GM18519 (cell line): ENCODE data around the gene COPE.

Experiments used
- ATAC-seq: cut with Tn5 transposase; IDR thresholded peaks from one replicate; pipeline ENCODE4 v1.9.1; 2021; ENCODE audit warnings: mild to moderate bottlenecking, moderate library complexity; ENCODE audit not compliant: unreplicated experiment, low FRiP score

Gene COPE

GRCh38 chr19:18869781-18870530 lies 49.2 kb downstream of the COPE start:
- no peak for ATAC-seq

DNA sequence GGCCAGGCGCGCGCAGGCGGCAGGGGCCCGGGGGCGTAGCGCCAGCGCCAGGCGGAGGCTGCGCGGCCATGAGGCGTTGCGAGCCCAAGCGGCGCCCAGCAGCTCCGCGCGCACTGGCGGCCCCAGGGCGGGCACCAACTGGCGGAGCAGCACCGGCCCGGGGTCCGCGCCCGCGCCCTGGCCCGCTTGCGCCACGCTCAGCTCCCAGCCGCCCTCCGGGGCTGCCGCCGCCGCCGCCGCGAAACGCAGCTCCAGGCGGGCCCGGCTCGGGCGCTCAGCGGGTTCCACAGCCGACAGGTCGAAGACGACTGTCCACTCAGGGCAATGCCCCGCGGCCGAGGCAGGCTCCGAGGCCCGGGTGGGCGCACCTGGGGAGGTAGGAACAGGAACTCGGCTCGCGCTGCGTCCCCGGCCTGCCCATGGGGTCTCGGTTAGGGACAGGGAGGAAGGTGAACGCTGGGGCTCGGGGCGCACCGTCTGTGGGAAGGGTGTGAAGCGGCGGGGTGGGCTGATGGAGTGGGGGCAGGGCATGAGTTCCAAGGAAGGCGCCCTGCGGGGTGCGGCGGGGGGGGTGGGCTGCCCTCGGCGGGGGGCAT lies 50.1 kb downstream of the COPE start:
- no peak for ATAC-seq

DNA sequence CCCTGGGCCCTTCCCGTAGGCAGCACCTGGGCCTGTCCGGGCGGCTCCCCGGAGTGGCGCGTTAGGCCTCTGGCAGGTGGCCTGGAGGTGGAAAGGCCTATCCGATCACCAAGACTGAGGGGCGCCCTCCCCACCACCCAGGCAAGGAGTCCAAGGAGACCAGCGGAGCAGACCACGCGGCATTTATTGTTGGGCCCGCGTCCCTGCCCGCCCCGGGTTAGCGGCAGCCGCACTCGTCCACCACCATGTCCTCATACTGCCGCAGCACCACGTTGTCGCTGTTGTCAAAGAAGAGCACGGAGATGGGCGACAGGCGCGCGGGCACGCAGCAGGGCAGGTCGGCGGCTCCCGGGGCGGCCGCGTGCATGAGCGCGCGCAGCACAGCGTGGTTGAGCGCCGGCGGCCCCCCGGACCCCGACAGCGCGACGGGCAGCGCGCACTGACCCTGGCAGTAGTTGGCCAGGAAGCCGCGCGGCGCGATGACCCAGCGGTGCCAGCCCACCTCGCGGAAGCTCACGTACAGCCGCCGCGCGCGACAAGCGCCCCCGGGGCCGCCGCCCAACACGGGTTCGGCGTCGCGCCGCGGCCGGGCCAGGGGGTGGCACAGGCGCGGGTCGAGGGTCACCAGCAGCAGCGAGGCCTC lies 50.7 kb downstream of the COPE start:
- ATAC-seq = no peak

DNA sequence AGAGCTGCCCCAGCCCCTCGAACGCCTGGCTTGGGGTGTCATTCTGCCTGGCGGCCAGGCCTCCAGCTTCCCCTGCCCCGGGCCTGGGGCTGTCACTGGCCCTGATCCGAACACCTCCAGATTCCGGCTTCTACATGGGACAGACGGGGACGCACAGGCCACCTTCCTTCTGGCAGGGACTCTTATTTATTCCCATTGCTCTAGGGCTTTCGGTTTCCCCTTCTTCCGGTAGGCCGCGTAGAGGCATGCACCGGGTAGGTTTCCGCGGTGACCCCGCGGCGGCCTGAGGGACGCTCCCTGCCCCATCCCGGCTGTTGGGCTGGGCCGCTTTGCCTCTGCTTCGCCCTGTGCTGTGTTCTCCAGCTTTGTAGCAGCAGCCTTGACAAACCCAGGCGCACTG lies 51.4 kb downstream of the COPE start:
- ATAC-seq = no peak

- ATAC-seq = no peak
These were observed 52.0 kb downstream of the COPE start for GRCh38 chr19:18867199-18867598.

DNA sequence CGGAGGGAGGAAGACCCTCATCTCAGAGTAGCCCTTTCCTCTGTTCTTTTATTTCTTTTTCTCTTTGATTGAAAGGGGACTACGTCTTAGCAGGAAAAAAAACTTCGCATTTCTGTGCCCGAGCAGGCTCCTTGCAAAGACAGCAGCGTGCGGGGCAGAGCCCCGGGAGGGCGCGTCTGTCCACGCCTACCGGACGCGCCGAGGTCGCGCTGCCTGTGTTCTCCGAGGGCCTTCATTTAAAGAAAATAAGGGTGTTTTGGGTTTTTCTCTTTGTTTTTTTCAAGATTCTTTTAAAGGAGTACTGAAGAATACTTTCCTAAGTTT lies 52.4 kb downstream of the COPE start:
- ATAC-seq = no peak

DNA sequence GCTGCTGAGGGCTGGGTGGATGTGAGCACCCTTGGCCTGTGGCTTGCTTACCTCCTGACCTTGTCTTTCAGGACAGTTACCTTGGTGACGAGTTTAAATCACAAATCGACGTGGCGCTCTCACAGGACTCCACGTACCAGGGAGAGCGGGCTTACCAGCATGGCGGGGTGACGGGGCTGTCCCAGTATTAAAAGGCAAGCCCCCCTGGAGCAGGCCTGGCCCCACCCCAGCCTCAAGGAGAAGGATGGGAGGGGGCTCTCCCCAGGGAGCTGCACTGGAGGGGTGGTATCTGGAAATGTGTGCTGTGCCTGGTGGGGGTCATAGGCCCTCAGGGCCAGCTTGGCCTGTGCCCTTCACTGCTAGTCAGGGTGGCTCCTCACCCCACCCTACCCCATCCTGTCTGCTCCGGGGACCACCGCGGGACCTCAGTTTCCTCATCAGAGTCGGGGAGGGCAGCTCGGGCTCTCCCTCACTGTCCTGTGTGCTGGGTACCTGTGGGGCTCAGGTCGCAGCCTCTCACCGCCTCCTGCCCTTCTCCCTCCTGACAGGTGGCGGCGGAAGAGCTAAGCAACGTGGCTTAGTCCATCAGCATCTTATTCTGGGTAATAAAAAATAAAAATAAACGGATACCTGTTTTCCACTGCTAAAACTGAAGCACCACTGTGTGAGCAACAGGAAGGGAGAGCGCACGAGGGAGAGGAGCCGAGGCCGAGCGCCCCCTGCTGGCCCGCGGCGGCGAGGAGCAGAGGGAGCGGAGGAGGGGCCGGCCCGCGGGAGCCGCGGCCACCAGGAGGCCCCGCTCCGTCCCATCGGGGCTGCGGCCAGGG lies 53.0 kb downstream of the COPE start:
- ATAC-seq = no peak

GRCh38 chr19:18865106-18865972 lies 53.8 kb downstream of the COPE start:
- ATAC-seq = no peak

- no peak for ATAC-seq
These were observed 55.3 kb downstream of the COPE start for GRCh38 chr19:18863843-18864362.

DNA sequence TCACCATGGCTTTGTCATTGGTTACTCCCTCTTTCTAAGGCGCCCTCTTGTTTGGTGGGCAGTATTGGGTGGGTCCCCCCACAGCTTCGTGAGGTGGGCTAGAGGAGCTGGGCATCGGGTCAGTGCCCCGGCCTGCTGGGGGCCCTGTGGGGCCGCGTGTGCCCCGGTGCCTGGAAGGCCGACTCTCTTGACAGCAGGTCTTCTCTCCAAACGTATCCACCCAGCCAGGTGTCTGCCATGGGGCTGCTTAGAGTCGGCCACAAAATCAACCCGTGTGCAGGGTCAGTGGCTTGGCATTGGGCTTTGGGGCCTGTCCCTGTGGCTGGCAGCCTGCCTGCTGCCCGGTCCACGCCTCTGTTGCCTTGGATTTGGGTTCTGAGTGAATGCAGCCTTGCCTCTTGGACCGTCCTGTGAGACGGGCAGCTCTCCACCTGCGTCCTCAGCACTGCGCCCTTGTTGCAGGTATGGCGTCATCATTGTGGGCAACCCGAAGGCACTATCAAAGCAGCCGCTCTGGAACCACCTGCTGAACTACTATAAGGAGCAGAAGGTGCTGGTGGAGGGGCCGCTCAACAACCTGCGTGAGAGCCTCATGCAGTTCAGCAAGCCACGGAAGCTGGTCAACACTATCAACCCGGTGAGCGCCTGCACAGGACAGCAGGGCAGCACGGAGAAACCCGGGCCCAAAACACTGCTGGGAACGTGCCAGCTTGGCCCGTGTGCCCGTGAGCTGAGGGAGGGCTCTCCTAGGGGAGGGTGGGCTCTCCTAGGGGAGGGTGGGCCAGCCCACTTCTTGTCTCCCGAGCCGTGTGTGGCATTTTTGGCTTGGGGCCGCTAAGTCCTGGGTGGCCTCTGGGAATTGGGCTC lies 56.0 kb downstream of the COPE start:
- no peak for ATAC-seq

DNA sequence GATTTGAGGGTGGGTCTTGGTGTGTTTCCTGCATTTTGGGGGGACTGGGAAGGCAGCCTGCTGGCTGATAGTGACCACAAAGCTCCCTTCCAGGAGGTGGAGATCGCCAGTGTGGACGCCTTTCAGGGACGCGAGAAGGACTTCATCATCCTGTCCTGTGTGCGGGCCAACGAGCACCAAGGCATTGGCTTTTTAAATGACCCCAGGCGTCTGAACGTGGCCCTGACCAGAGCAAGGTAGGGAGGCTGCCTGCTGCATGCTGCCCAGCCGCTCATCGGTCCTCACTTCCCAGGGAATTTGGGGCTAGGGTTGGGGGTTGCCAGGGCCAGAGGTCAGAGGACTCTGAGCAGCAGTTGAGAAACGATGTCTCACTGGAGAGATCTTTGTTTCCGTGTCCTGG lies 57.3 kb downstream of the COPE start:
- ATAC-seq = no peak

- no peak for ATAC-seq
These were observed 58.0 kb downstream of the COPE start for GRCh38 chr19:18861235-18861634.

DNA sequence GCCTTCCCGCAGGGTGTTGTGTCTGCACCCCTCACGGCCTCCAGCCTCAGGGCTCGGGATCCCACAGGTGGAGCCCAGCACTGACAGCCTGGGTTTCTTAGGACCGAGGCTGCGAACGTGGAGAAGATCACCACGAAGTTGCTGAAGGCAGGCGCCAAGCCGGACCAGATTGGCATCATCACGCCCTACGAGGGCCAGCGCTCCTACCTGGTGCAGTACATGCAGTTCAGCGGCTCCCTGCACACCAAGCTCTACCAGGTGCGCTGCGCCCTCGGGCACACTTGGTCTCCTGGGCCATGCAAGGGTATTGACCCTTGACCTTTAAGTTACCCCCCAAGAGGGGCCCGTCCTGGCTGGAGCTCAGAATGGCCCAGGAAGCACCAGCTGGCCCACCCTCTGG lies 58.5 kb downstream of the COPE start:
- ATAC-seq = no peak

DNA sequence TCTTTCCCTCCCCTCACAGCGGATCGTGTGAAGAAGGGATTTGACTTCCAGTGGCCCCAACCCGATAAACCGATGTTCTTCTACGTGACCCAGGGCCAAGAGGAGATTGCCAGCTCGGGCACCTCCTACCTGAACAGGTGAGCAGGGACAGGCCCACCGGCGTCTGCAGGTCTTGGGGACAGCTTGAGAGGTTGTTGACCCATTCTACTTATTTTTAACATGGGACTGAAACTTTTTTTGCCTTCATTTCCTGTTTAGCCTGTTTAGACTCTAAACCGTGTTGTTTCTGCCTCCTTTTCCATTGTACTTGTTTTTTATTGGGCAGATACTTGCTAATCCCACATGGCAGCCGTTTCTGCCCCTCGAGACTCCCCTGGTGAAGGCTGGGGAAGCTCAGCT lies 58.9 kb downstream of the COPE start:
- ATAC-seq = no peak

DNA sequence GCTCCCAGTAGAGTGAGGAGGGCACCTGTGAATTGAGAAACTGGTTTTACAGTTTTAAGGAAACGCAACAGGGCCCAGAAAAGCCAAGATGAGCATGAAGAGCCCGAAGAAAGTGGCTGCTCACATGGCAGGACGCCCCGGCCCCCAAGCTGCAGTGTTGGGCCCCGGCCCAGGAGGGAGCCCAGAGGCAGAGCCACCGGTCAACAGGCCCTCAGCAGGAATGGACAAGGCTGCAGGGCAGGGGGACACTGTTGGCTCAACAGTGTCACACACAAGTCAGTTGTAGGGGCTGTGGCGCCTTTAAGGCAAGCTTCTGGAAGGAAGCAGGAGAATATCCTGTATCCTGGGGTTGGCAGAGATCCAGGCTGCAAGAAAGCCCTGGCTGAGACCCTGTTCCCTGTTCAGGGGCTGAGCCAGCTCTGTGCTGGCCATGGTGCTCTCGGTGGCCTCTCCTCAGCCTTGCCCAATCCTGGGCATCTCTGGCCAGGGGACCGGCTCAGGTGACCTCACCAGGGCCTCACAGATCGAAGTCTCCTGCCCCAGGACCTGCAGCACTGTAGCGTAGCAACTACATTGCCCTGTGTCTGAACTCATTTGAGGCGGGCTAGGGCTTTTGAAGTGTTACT lies 59.4 kb downstream of the COPE start:
- ATAC-seq = no peak

- no peak for ATAC-seq
These were observed 60.1 kb downstream of the COPE start for GRCh38 chr19:18858906-18859646.

DNA sequence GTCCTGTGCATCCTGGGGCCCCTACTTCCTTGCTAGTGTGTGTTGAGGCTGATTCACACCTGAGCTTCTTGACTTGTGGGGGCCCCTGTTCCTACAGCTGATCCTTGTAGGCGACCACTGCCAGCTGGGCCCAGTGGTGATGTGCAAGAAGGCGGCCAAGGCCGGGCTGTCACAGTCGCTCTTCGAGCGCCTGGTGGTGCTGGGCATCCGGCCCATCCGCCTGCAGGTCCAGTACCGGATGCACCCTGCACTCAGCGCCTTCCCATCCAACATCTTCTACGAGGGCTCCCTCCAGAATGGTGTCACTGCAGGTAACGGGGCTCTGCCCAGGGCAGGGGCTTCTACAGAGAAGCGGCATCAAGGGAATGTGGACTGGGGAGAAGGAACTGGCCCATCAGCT lies 62.0 kb downstream of the COPE start:
- no peak for ATAC-seq
